Measurements from ENCODE around the gene KCNN3. TPM values are rescaled to one million over a fixed set of nuclear protein-coding genes. Genes with fewer than 3 reads are reported as not detected.

Gene KCNN3
- total RNA-seq, 1 experiment from 2014 or later: 0.73 TPM

- H3K36me3 ChIP-seq (ENCODE audit: insufficient read depth, low read length, poor library complexity, severe bottlenecking): no peaks in the 10 kb centered on the region
- H3K9me3 ChIP-seq (ENCODE audit: low read depth, low read length, poor library complexity, severe bottlenecking): no peaks in the 10 kb centered on the region
- intact Hi-C loops (cut with micrococcal nuclease; ENCODE audit: unreplicated experiment): no loop called here
- no peaks in the 10 kb centered on the region for H3K4me1 ChIP-seq (ENCODE audit: insufficient read depth, low read length, poor library complexity, severe bottlenecking)
- ChIA-PET POLR2A (ENCODE audit: low non-redundant PET) (no interaction called here), CTCF (no interaction called here)
- no TSS peak for BruUV-seq (replicated peaks)
- no peak for TF ChIP-seq EZH2 (IDR thresholded peaks at IDR 0.05; ENCODE audit: borderline replicate concordance, low read depth, low read length, poor library complexity, severe bottlenecking)
- TF ChIP-seq CTCF (conservative IDR thresholded peaks at IDR 0.05; ENCODE audit: low read depth, low read length): no peak
- H3K4me3 ChIP-seq (ENCODE audit: low read depth, low read length, poor library complexity, severe bottlenecking): no peak overlapping the region
- no peak overlapping the region for H3K27ac ChIP-seq (ENCODE audit: low read depth, low read length, poor library complexity, severe bottlenecking)
- no peak for DNase-seq (ENCODE audit: low spot score)
- H3K27me3 ChIP-seq (replicated peaks; ENCODE audit: insufficient read depth, low read depth, low read length, poor library complexity): peaks cover 8% of the 10 kb centered on the region
Measured at GRCh38 chr1:154756793-154757548, 113.1 kb downstream of the KCNN3 start.

- peaks cover 7% of the 10 kb centered on the region for H3K27me3 ChIP-seq (replicated peaks; ENCODE audit: insufficient read depth, low read depth, low read length, poor library complexity)
- ChIA-PET CTCF (no interaction called here), POLR2A (ENCODE audit: low non-redundant PET) (no interaction called here)
- no peak overlapping the region for H3K4me3 ChIP-seq (ENCODE audit: low read depth, low read length, poor library complexity, severe bottlenecking)
- no peak overlapping the region for H3K27ac ChIP-seq (ENCODE audit: low read depth, low read length, poor library complexity, severe bottlenecking)
- TF ChIP-seq EZH2 (IDR thresholded peaks at IDR 0.05; ENCODE audit: borderline replicate concordance, low read depth, low read length, poor library complexity, severe bottlenecking) (no peak), CTCF (conservative IDR thresholded peaks at IDR 0.05; ENCODE audit: low read depth, low read length) (no peak)
- H3K36me3 ChIP-seq (ENCODE audit: insufficient read depth, low read length, poor library complexity, severe bottlenecking): no peaks in the 10 kb centered on the region
- BruUV-seq (replicated peaks): no TSS peak
- no peaks in the 10 kb centered on the region for H3K4me1 ChIP-seq (ENCODE audit: insufficient read depth, low read length, poor library complexity, severe bottlenecking)
- intact Hi-C loops (cut with micrococcal nuclease; ENCODE audit: unreplicated experiment): no loop called here
- no peaks in the 10 kb centered on the region for H3K9me3 ChIP-seq (ENCODE audit: low read depth, low read length, poor library complexity, severe bottlenecking)
- peak; percentile 34 for DNase-seq (ENCODE audit: low spot score)
Measured at GRCh38 chr1:154755858-154756730, 114.0 kb downstream of the KCNN3 start.

- Histone ChIP-seq H3K36me3 (ENCODE audit: insufficient read depth, low read length, poor library complexity, severe bottlenecking) (no peaks in the 10 kb centered on the region), H3K27me3 (replicated peaks; ENCODE audit: insufficient read depth, low read depth, low read length, poor library complexity) (no peaks in the 10 kb centered on the region), H3K4me3 (ENCODE audit: low read depth, low read length, poor library complexity, severe bottlenecking) (no peak overlapping the region), H3K27ac (ENCODE audit: low read depth, low read length, poor library complexity, severe bottlenecking) (no peak overlapping the region), H3K9me3 (ENCODE audit: low read depth, low read length, poor library complexity, severe bottlenecking) (no peaks in the 10 kb centered on the region), H3K4me1 (ENCODE audit: insufficient read depth, low read length, poor library complexity, severe bottlenecking) (peaks cover 11% of the 10 kb centered on the region)
- no TSS peak for BruUV-seq (replicated peaks)
- DNase-seq (ENCODE audit: low spot score): no peak
- ChIA-PET POLR2A (ENCODE audit: low non-redundant PET) (no interaction called here), CTCF (no interaction called here)
- intact Hi-C loops (cut with micrococcal nuclease; ENCODE audit: unreplicated experiment): no loop called here
- TF ChIP-seq EZH2 (IDR thresholded peaks at IDR 0.05; ENCODE audit: borderline replicate concordance, low read depth, low read length, poor library complexity, severe bottlenecking) (no peak), CTCF (conservative IDR thresholded peaks at IDR 0.05; ENCODE audit: low read depth, low read length) (no peak)
Measured at GRCh38 chr1:154753426-154753825, 116.7 kb downstream of the KCNN3 start.
